HepG2 (cell line): Measurements from ENCODE around the gene TRPC3. TPM values are rescaled to one million over a fixed set of nuclear protein-coding genes. Genes with fewer than 3 reads are reported as not detected.

Experiments
- AGO1 ChIP-seq: fragments of 200-400 bp; formaldehyde crosslinking; IDR thresholded peaks from 2 replicates; pipeline ENCODE4 v1.6.1; 2017; ENCODE audit warnings: mild to moderate bottlenecking, low read depth, low read length, moderate library complexity; ENCODE audit not compliant: poor library complexity, severe bottlenecking
- ARID2 ChIP-seq: sonication (generic); formaldehyde crosslinking; IDR thresholded peaks from 2 replicates; pipeline ENCODE4 v1.8.1; 2022; ENCODE audit warnings: mild to moderate bottlenecking, missing genetic modification reagents, borderline replicate concordance
- ARID3A ChIP-seq: IDR thresholded peaks from 2 replicates; pipeline ENCODE4 v1.6.1; 2012; ENCODE audit warnings: low read depth, low read length, improper control_type of control experiment
- ELF1 ChIP-seq: sonication (generic); formaldehyde crosslinking; IDR thresholded peaks from 2 replicates; pipeline ENCODE4 v1.4.0; 2020; ENCODE audit warnings: missing genetic modification reagents
- FOXJ3 ChIP-seq: sonication (generic); formaldehyde crosslinking; IDR thresholded peaks from 2 replicates; pipeline ENCODE4 v1.4.0; 2020; ENCODE audit warnings: missing genetic modification reagents, mild to moderate bottlenecking, borderline replicate concordance
- GFI1 ChIP-seq: sonication (generic); formaldehyde crosslinking; IDR thresholded peaks from 2 replicates; pipeline ENCODE4 v1.5.0; 2020; ENCODE audit warnings: missing genetic modification reagents, mild to moderate bottlenecking, borderline replicate concordance
- HMG20A ChIP-seq: IDR thresholded peaks from 2 replicates; pipeline ENCODE4 v1.6.1; 2016; ENCODE audit warnings: borderline replicate concordance
- HOXA5 ChIP-seq: sonication (generic); formaldehyde crosslinking; IDR thresholded peaks from 2 replicates; pipeline ENCODE4 v1.4.0; 2020; ENCODE audit warnings: missing genetic modification reagents
- NR0B2 ChIP-seq: sonication (generic); formaldehyde crosslinking; IDR thresholded peaks from 2 replicates; pipeline ENCODE4 v1.4.0; 2020; ENCODE audit warnings: mild to moderate bottlenecking, missing genetic modification reagents
- POLR2G ChIP-seq: fragments of 200-400 bp; formaldehyde crosslinking; IDR thresholded peaks from 2 replicates; pipeline ENCODE4 v1.6.1; 2018; ENCODE audit warnings: mild to moderate bottlenecking, low read depth, low read length, moderate library complexity
- TERF1 ChIP-seq: sonication (generic); formaldehyde crosslinking; IDR thresholded peaks from 2 replicates; pipeline ENCODE4 v1.8.0; 2022; ENCODE audit warnings: mild to moderate bottlenecking, missing genetic modification reagents, moderate library complexity
- TFAP4 ChIP-seq: sonication (generic); IDR thresholded peaks from 2 replicates; pipeline ENCODE4 v1.6.1; 2016; ENCODE audit warnings: low read depth, borderline replicate concordance
- ZBTB20 ChIP-seq: sonication (generic); formaldehyde crosslinking; IDR thresholded peaks from 2 replicates; pipeline ENCODE4 v1.8.1; 2023; ENCODE audit warnings: missing genetic modification reagents, low read depth, mild to moderate bottlenecking, borderline replicate concordance
- ZMYM3 ChIP-seq: sonication (generic); formaldehyde crosslinking; IDR thresholded peaks from 2 replicates; pipeline ENCODE4 v1.5.1; 2020; ENCODE audit warnings: mild to moderate bottlenecking, missing genetic modification reagents
- ZNF556 ChIP-seq: sonication (generic); formaldehyde crosslinking; IDR thresholded peaks from 2 replicates; pipeline ENCODE4 v1.4.0; 2020; ENCODE audit warnings: mild to moderate bottlenecking, missing genetic modification reagents, borderline replicate concordance
- ZNF687 ChIP-seq: sonication (generic); formaldehyde crosslinking; IDR thresholded peaks from 2 replicates; pipeline ENCODE4 v1.5.1; 2020; ENCODE audit warnings: mild to moderate bottlenecking, missing genetic modification reagents, moderate library complexity
- ZNF709 ChIP-seq: sonication (generic); formaldehyde crosslinking; IDR thresholded peaks from 2 replicates; pipeline ENCODE4 v1.5.0; 2020; ENCODE audit warnings: mild to moderate bottlenecking, missing genetic modification reagents
- ZNF746 ChIP-seq: sonication (generic); formaldehyde crosslinking; IDR thresholded peaks from 2 replicates; pipeline ENCODE4 v1.8.0; 2022; ENCODE audit warnings: mild to moderate bottlenecking, missing genetic modification reagents
- ZNF790 ChIP-seq: sonication (generic); formaldehyde crosslinking; IDR thresholded peaks from 2 replicates; pipeline ENCODE4 v1.8.0; 2022; ENCODE audit warnings: missing genetic modification reagents, mild to moderate bottlenecking, borderline replicate concordance
- polyA plus RNA-seq, 8 experiments: library from polyadenylated mRNA; depleted of rRNA in 3 of 8; stranded (reverse) in 7 of 8; unstranded in 1 of 8; fragments of >200 nt; fragmentation: Illumina TruSeq in 4 of 8; extraction: Trizol in 4 of 8; gene quantifications; 2 replicates each; pipeline versions ENCODE4 v1.2.1 to v1.2.3, GENCODE V29; 2011 to 2016; ENCODE audit warnings: low read depth in 4 of 8, missing spikeins in 1 of 8, mixed read lengths in 1 of 8; ENCODE audit not compliant: insufficient read depth in 1 of 8
- total RNA-seq, 5 experiments: library from RNA; depleted of rRNA; stranded (reverse); fragments of >200 nt; fragmentation: Illumina TruSeq; extraction: Trizol; gene quantifications; 2 replicates each; pipeline ENCODE4 v1.2.3, GENCODE V29; 2016; ENCODE audit warnings: low read depth in 1 of 5

The TRPC3 gene
- total and polyA plus RNA-seq, 2 of the 13 experiments (the other 11 are each of a cell fraction or from before 2014, with no cell fraction given), result not detected

- TF ChIP-seq TERF1 (CRISPR knock-in tag) (no peak), ELF1 (CRISPR knock-in tag) (no peak), HOXA5 (CRISPR knock-in tag) (no peak), ZBTB20 (CRISPR knock-in tag) (no peak), AGO1 (no peak), ZNF687 (CRISPR knock-in tag) (peak; percentile 87), HMG20A (CRISPR knock-in tag) (no peak), ZNF790 (CRISPR knock-in tag) (peak; percentile 48; the same call in 1 of the 2 replicates), FOXJ3 (CRISPR knock-in tag) (no peak), POLR2G (peak; percentile 88), ARID2 (no peak), ZNF556 (peak; percentile 46; the same call in 1 of the 2 replicates), NR0B2 (CRISPR knock-in tag) (no peak), ZNF746 (CRISPR knock-in tag) (no peak), ARID3A (no peak), ZMYM3 (no peak; the same call in 1 of the 2 replicates), ZNF709 (peak; percentile 88), TFAP4 (no peak; the same call in 1 of the 2 replicates), GFI1 (CRISPR knock-in tag) (peak; percentile 14; the same call in 1 of the 2 replicates)
Observed at GRCh38 chr4:121869841-121870822, 81.7 kb downstream of the TRPC3 start, which contains the start of gene BBS7 (continued).
